GM19043 (cell line): ENCODE results near the gene CCDC97.
"Not testable (repeated sequence)": the region's sequence is repeated elsewhere in the genome, so short reads cannot be mapped to it uniquely, and the experiment has no call there.

Source experiments
- ATAC-seq: cut with Tn5 transposase; IDR thresholded peaks from one replicate; pipeline ENCODE4 v1.9.1; 2021; ENCODE audit warnings: low read depth; ENCODE audit not compliant: unreplicated experiment

Gene CCDC97

GRCh38 chr19:41330946-41331678, 21.1 kb downstream of the CCDC97 start:
- ATAC-seq, result no peak

- no peak for ATAC-seq
Observed at GRCh38 chr19:41332000-41332399, 22.0 kb downstream of the CCDC97 start.

- no peak for ATAC-seq
Observed at GRCh38 chr19:41332468-41332867, 22.5 kb downstream of the CCDC97 start.

GRCh38 chr19:41334793-41335192, 24.8 kb downstream of the CCDC97 start:
- ATAC-seq, result no peak

- no peak for ATAC-seq
Observed at GRCh38 chr19:41335467-41335866, 25.5 kb downstream of the CCDC97 start.

- ATAC-seq, result no peak
Observed at GRCh38 chr19:41339936-41340335, 30.0 kb downstream of the CCDC97 start.

GRCh38 chr19:41341669-41342490, 31.9 kb downstream of the CCDC97 start:
- no peak for ATAC-seq

GRCh38 chr19:41344162-41344561, 34.2 kb downstream of the CCDC97 start:
- no peak for ATAC-seq

GRCh38 chr19:41346916-41347315, 36.9 kb downstream of the CCDC97 start:
- not testable (repeated sequence) for ATAC-seq

GRCh38 chr19:41350735-41351338, 40.9 kb downstream of the CCDC97 start:
- ATAC-seq, result no peak

- ATAC-seq, result no peak
Observed at GRCh38 chr19:41351339-41352245, 41.6 kb downstream of the CCDC97 start.

- ATAC-seq, result no peak
Observed at GRCh38 chr19:41352279-41352608, 42.3 kb downstream of the CCDC97 start.

- ATAC-seq, result no peak
Observed at GRCh38 chr19:41352609-41353465, 42.9 kb downstream of the CCDC97 start.

- no peak for ATAC-seq
Observed at GRCh38 chr19:41353466-41354342, 43.7 kb downstream of the CCDC97 start, which contains the start of gene TGFB1. Gene TGFB1 (minus strand): TSS chr19:41353922. CDS start chr19:41353044, 878 bp downstream.

GRCh38 chr19:41354343-41354953, 44.5 kb downstream of the CCDC97 start:
- no peak for ATAC-seq

GRCh38 chr19:41355035-41355434, 45.1 kb downstream of the CCDC97 start:
- no peak for ATAC-seq

- ATAC-seq, result no peak
Observed at GRCh38 chr19:41355802-41356201, 45.8 kb downstream of the CCDC97 start.
